ENCODE results near the gene SETD2. TPM values are rescaled to one million over a fixed set of nuclear protein-coding genes. Genes with fewer than 3 reads are reported as not detected.

The SETD2 gene
- total and polyA plus RNA-seq, 9 of the 15 experiments (the other 6 are each of a cell fraction or from before 2014, with no cell fraction given), result 8.2 to 44.0 (median 33.6) TPM

GRCh38 chr3:47145272-47145671, 18.6 kb downstream of the SETD2 start:
- Histone ChIP-seq H3K27me3 (ENCODE audit: control insufficient read depth in 2 of 2, insufficient read depth in 2 of 2, low read length in 2 of 2) (no peaks in the 10 kb centered on the region), H3K4me3 (no peak overlapping the region), H3K79me2 (ENCODE audit: control insufficient read depth, insufficient read depth, low read length) (peaks cover 94% of the 10 kb centered on the region), H3K9ac (ENCODE audit: insufficient read depth in 1 of 2, low read depth in 2 of 2, low read length in 2 of 2) (no peak overlapping the region), H3K4me2 (ENCODE audit: insufficient read depth, low read length) (no peak overlapping the region), H4K20me1 (replicated peaks; ENCODE audit: control insufficient read depth, insufficient read depth, low read length) (peaks cover 23% of the 10 kb centered on the region; the same call in 1 of the 2 replicates), H2AFZ (ENCODE audit: low read depth, low read length) (no peak overlapping the region), H3K27ac (ENCODE audit: extremely low read depth, low read depth, low read length) (no peak overlapping the region), H3K36me3 (ENCODE audit: control insufficient read depth, insufficient read depth, low read length) (0 out of 3 replicates have a peak, but pooled peaks cover under 1% of the 10 kb centered on the region), H3K9me1 (ENCODE audit: control insufficient read depth, insufficient read depth, low read length) (no peaks in the 10 kb centered on the region), H3K9me3 (replicated peaks; ENCODE audit: control insufficient read depth, insufficient read depth, low read depth, low read length) (no peaks in the 10 kb centered on the region), H3K4me1 (replicated peaks in 1 of 2; ENCODE audit: control insufficient read depth in 2 of 2, insufficient read depth in 2 of 2, low read length in 2 of 2) (peaks cover 9 to 11% of the 10 kb centered on the region in 2 experiments; a peak in 3 of 5 replicates)
- POLR2A ChIA-PET, result interaction anchor here (0.6 to 2.8 kb wide), 6 partner anchors 8 to 202 kb away, joined by 3 to 14 read pairs (median 4); partner anchors contain the start of gene SETD2
- intact Hi-C loops (cut with micrococcal nuclease) (no loop called here), in situ Hi-C loops (cut with MboI) (no loop called here)
- CTCF ChIA-PET (ENCODE audit: low intra/inter-chr PET ratio), result no interaction called here
- 80% methylated on average over 1 of the region's 1 CpG for WGBS (ENCODE audit: insufficient coverage, low coverage, missing lambda C conversion rate)
- BruUV-seq (replicated peaks), result no TSS peak
- DNase-seq (ENCODE audit: extremely low read depth in 1 of 4, low spot score in 3 of 4) (no peak), FAIRE-seq (no peak), ATAC-seq (no peak)
- TF ChIP-seq ZNF408 (CRISPR knock-in tag; IDR thresholded peaks at IDR 0.05; ENCODE audit: low read depth) (no peak), SPI1 (IDR thresholded peaks at IDR 0.05; ENCODE audit: borderline replicate concordance, low read depth, low read length) (no peak), ZNF445 (CRISPR knock-in tag; IDR thresholded peaks at IDR 0.05; ENCODE audit: low read depth) (no peak), HDAC8 (tag; IDR thresholded peaks at IDR 0.05) (no peak), TOE1 (IDR thresholded peaks at IDR 0.05; ENCODE audit: borderline replicate concordance) (no peak), TOE1 (CRISPR knock-in tag; IDR thresholded peaks at IDR 0.05; ENCODE audit: borderline replicate concordance, low read depth) (no peak), TEAD2 (tag; IDR thresholded peaks at IDR 0.05) (no peak), HINFP (tag; conservative IDR thresholded peaks at IDR 0.05; ENCODE audit: low read depth) (no peak), HDAC6 (IDR thresholded peaks at IDR 0.05; ENCODE audit: low read depth, low read length) (no peak), ZFP36 (IDR thresholded peaks at IDR 0.05; ENCODE audit: low read depth, low read length, partially characterized antibody) (no peak), LARP7 (IDR thresholded peaks at IDR 0.05) (no peak), ASH1L (IDR thresholded peaks at IDR 0.05; ENCODE audit: borderline replicate concordance, low read depth, partially characterized antibody) (no peak), SP1 (CRISPR knock-in tag; IDR thresholded peaks at IDR 0.05) (no peak), TRIM28 (IDR thresholded peaks at IDR 0.05) (no peak), FOS (IDR thresholded peaks at IDR 0.05; ENCODE audit: extremely low read depth, insufficient read length) (no peak), ZNF224 (CRISPR knock-in tag; IDR thresholded peaks at IDR 0.05) (no peak), HDAC2 (IDR thresholded peaks at IDR 0.05) (no peak), PHB2 (IDR thresholded peaks at IDR 0.05; ENCODE audit: low read depth) (no peak)
- TF ChIP-seq, protein P1, sequence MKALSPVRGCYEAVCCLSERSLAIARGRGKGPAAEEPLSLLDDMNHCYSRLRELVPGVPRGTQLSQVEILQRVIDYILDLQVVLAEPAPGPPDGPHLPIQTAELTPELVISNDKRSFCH (CRISPR knock-in tag; IDR thresholded peaks at IDR 0.05), result no peak
- TF ChIP-seq, protein P1 (tag; IDR thresholded peaks at IDR 0.05), result no peak
